ENCODE data around the gene DYNC1LI1. TPM values are rescaled to one million over a fixed set of nuclear protein-coding genes. Genes with fewer than 3 reads are reported as not detected.

Gene DYNC1LI1
- total and polyA plus RNA-seq, 9 of the 15 experiments (the other 6 are each of a cell fraction or from before 2014, with no cell fraction given) = 21.0 to 85.4 (median 61.3) TPM

- 0 out of 2 replicates have a peak, but pooled peaks have one; percentile 30 for TF ChIP-seq ZBTB7A (IDR thresholded peaks at IDR 0.05; ENCODE audit: borderline replicate concordance, control insufficient read depth, low read depth, low read length)
- TF ChIP-seq ERF (CRISPR knock-in tag; IDR thresholded peaks at IDR 0.05) = 0 out of 2 replicates have a peak, but pooled peaks have one; percentile 39
- 0 out of 2 replicates have a peak, but pooled peaks have one; percentile 12 for TF ChIP-seq CREB3 (tag; conservative IDR thresholded peaks at IDR 0.05; ENCODE audit: low read depth)
- no peak for TF ChIP-seq CREBBP (IDR thresholded peaks at IDR 0.05; ENCODE audit: low read depth, low read length)
- TF ChIP-seq SIRT6 (IDR thresholded peaks at IDR 0.05; ENCODE audit: low read depth, low read length) = no peak
- TF ChIP-seq SRF (CRISPR knock-in tag; IDR thresholded peaks at IDR 0.05) = 0 out of 4 replicates have a peak, but pooled peaks of 1 of the 2 experiments have one; percentile 10
- TF ChIP-seq MYNN (IDR thresholded peaks at IDR 0.05) = 0 out of 2 replicates have a peak, but pooled peaks have one; percentile 17
- no peak for TF ChIP-seq MYNN (CRISPR knock-in tag; IDR thresholded peaks at IDR 0.05)
- TF ChIP-seq MAZ (CRISPR knock-in tag; conservative IDR thresholded peaks at IDR 0.05 in 1 of 2, IDR thresholded peaks at IDR 0.05 in 1 of 2) = peak in 1 of 2 experiments; percentile 7; a peak in 1 of 4 replicates
- TF ChIP-seq RNF2 (IDR thresholded peaks at IDR 0.05) = no peak
- TF ChIP-seq STAG1 (CRISPR knock-in tag; IDR thresholded peaks at IDR 0.05; ENCODE audit: borderline replicate concordance) = no peak
- TF ChIP-seq ZBTB2 (IDR thresholded peaks at IDR 0.05) = 0 out of 2 replicates have a peak, but pooled peaks have one; percentile 12
- no peak for TF ChIP-seq BRD9 (IDR thresholded peaks at IDR 0.05; ENCODE audit: low read depth, partially characterized antibody)
- no peak for TF ChIP-seq ZHX1 (conservative IDR thresholded peaks at IDR 0.05; ENCODE audit: low read length)
- TF ChIP-seq ZFP91 (CRISPR knock-in tag; IDR thresholded peaks at IDR 0.05) = no peak
- TF ChIP-seq RB1 (IDR thresholded peaks at IDR 0.05; ENCODE audit: low read depth) = no peak
- TF ChIP-seq ZNF766 (CRISPR knock-in tag; conservative IDR thresholded peaks at IDR 0.05) = 0 out of 2 replicates have a peak, but pooled peaks have one; percentile 6
- TF ChIP-seq CHCHD3 (CRISPR knock-in tag; IDR thresholded peaks at IDR 0.05) = no peak
- no peak for TF ChIP-seq SNRNP70 (optimal IDR thresholded peaks at IDR 0.05; ENCODE audit: low read depth, low read length)
- TF ChIP-seq UBTF (IDR thresholded peaks at IDR 0.05; ENCODE audit: borderline replicate concordance in 1 of 2, low read depth in 2 of 2, low read length in 2 of 2) = 0 out of 4 replicates have a peak, but pooled peaks of 1 of the 2 experiments have one; percentile 8
Measured at GRCh38 chr3:32571192-32571485, 481 bp upstream of the DYNC1LI1 start (continued).

Data from K562 (cell line).